Activated T-helper 17 cell treated with anti-CD3 and anti-CD28 coated beads, Interleukin-2, amount 50 U/mL, for 72 hours (primary cell): ENCODE data around the gene TMEM182. TPM values are rescaled to one million over a fixed set of nuclear protein-coding genes. Genes with fewer than 3 reads are reported as not detected.

Experiments used
- ATAC-seq: fragments of 150-1000 bp; cut with Tn5 transposase; replicated peaks from 2 replicates; pipeline ENCODE4 v1.10.0; 2021; ENCODE audit warnings: mild to moderate bottlenecking, moderate library complexity
- H3K27ac Mint-ChIP-seq: one replicate; pipeline ENCODE4 v1.8.0; 2022; ENCODE audit warnings: mixed read lengths
- H3K27me3 Mint-ChIP-seq: one replicate; pipeline ENCODE4 v1.8.0; 2022; ENCODE audit warnings: mixed read lengths
- H3K36me3 Mint-ChIP-seq: one replicate; pipeline ENCODE4 v1.8.0; 2022; ENCODE audit warnings: low read depth, mild to moderate bottlenecking, mixed read lengths
- H3K4me1 Mint-ChIP-seq: one replicate; pipeline ENCODE4 v1.8.0; 2022; ENCODE audit warnings: mixed read lengths
- H3K4me3 Mint-ChIP-seq: one replicate; pipeline ENCODE4 v1.8.0; 2022; ENCODE audit warnings: mild to moderate bottlenecking, mixed read lengths
- H3K9me3 Mint-ChIP-seq: one replicate; pipeline ENCODE4 v1.8.0; 2022; ENCODE audit warnings: mixed read lengths
- total RNA-seq, 2 donors: library from RNA; stranded (reverse); gene quantifications; one replicate each; pipeline ENCODE4 v1.2.3, GENCODE V29; 2022

The TMEM182 gene
- total RNA-seq, 2 donors from 2014 or later: 4.9 to 6.4 TPM

GRCh38 chr2:102782187-102782586, 20.4 kb downstream of the TMEM182 start:
- Mint-ChIP-seq H3K27ac (no peak overlapping the region), H3K4me1 (no peaks in the 10 kb centered on the region), H3K36me3 (no peaks in the 10 kb centered on the region), H3K27me3 (no peaks in the 10 kb centered on the region), H3K4me3 (no peak overlapping the region), H3K9me3 (no peaks in the 10 kb centered on the region)
- ATAC-seq: no peak

- Mint-ChIP-seq H3K9me3 (no peaks in the 10 kb centered on the region), H3K27ac (no peak overlapping the region), H3K36me3 (no peaks in the 10 kb centered on the region), H3K4me3 (no peak overlapping the region), H3K4me1 (no peaks in the 10 kb centered on the region), H3K27me3 (no peaks in the 10 kb centered on the region)
- no peak for ATAC-seq
These were observed 21.1 kb downstream of the TMEM182 start for GRCh38 chr2:102782933-102783332.

- Mint-ChIP-seq H3K4me1 (no peaks in the 10 kb centered on the region), H3K27me3 (no peaks in the 10 kb centered on the region), H3K9me3 (no peaks in the 10 kb centered on the region), H3K36me3 (no peaks in the 10 kb centered on the region), H3K4me3 (no peak overlapping the region), H3K27ac (no peak overlapping the region)
- no peak for ATAC-seq
These were observed 21.8 kb downstream of the TMEM182 start for GRCh38 chr2:102783506-102784183.

DNA sequence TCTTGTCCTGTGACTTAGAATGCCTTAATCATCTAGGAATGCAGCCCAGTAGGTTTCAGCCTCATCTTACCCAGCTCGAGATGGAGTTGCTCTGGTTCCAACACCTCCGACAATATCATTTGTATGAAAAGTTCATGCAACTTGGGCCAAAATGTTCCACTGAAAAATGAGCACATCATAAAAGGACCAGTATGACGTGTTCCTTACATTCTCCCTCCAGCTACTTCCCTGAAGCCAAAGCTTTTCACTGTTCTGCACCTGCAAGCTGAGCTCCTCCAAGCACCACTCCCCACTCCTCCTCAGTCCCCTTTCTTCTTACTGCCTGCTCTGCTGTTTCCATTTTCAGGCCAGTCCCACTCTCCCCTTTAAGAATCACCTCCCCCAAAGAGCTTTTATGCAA, 23.1 kb downstream of the TMEM182 start:
- H3K27me3 Mint-ChIP-seq: no peaks in the 10 kb centered on the region
- no peaks in the 10 kb centered on the region for H3K9me3 Mint-ChIP-seq
- ATAC-seq: no peak
- no peak overlapping the region for H3K4me3 Mint-ChIP-seq
- H3K4me1 Mint-ChIP-seq: no peaks in the 10 kb centered on the region
- H3K27ac Mint-ChIP-seq: no peak overlapping the region
- H3K36me3 Mint-ChIP-seq: no peaks in the 10 kb centered on the region

- H3K9me3 Mint-ChIP-seq: no peaks in the 10 kb centered on the region
- no peak overlapping the region for H3K27ac Mint-ChIP-seq
- no peak for ATAC-seq
- H3K4me3 Mint-ChIP-seq: no peak overlapping the region
- no peaks in the 10 kb centered on the region for H3K27me3 Mint-ChIP-seq
- no peaks in the 10 kb centered on the region for H3K4me1 Mint-ChIP-seq
- H3K36me3 Mint-ChIP-seq: no peaks in the 10 kb centered on the region
These were observed 26.5 kb downstream of the TMEM182 start for GRCh38 chr2:102788216-102788884.

DNA sequence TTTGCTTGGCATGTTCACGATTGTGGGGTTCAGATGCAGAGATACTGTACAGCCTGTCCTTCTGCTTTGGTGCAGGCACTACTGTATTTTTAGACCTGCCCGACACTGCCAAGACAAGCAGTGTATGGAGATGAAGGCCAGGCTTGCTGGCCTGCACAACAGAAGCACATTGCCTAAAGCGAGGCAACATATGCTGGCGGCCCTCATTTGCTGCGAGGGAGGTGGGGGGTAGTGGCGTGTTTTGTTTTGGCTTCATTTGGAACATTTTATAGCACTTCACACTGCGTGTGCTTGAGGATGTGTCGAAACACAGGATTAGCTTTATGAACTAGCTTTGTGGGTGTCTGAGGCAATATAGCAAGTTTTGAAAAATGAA, 27.0 kb downstream of the TMEM182 start:
- Mint-ChIP-seq H3K27ac (no peak overlapping the region), H3K4me1 (no peaks in the 10 kb centered on the region), H3K9me3 (no peaks in the 10 kb centered on the region), H3K4me3 (no peak overlapping the region), H3K36me3 (no peaks in the 10 kb centered on the region), H3K27me3 (no peaks in the 10 kb centered on the region)
- ATAC-seq: no peak

DNA sequence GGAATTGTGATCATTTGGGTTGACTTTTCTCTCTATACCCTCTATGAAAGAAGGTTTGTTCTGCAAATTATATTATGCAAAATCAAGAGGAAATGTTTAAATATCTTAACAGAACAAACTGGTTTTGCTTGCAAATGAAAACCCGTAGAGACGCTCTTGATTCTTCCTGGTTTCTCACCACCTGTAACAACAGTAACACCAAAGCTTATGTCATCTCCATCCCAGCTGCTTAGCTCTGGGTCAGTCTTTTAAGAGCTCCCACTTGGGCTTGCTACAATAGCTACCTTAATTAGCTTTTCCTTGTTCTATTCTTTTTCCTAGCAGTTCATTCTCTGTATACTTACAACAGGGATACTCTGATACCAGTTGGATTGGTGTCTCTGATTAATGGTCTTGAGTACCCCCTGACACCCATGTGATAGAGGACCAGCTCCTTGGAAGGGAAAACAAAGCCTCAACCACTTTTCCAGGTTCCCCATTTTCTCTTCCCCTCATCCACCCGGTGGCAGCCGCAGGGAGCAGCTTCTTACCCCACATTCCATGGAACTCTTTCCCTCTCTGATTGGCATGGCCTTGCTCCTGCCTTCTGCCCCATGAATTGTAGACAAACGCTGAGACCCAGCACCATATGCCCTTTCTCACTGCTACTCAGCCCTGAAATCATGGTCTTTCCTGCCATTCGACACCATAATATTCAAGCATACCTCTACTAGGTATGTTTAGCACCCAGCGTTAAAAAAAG, 27.7 kb downstream of the TMEM182 start:
- no peak for ATAC-seq
- Mint-ChIP-seq H3K36me3 (no peaks in the 10 kb centered on the region), H3K27ac (no peak overlapping the region), H3K4me3 (no peak overlapping the region), H3K9me3 (no peaks in the 10 kb centered on the region), H3K4me1 (no peaks in the 10 kb centered on the region), H3K27me3 (no peaks in the 10 kb centered on the region)

DNA sequence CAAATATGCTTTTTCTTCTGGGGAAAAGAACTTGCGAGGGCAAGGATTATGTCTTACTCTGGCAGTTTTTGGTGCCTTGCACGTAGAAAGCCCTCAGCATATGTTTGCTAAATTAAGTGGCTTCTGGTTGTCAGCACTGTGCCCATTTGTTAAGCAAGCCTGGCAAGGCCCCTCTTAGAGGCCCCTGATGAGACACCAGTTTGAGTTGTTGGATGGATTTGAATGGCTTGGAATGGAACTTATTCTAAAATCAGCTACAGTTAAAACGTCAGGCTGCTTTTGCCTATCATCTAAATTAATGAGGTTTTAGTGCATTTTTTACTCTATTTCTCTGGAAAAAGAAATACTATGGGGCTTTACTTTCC, 28.2 kb downstream of the TMEM182 start:
- no peak overlapping the region for H3K4me3 Mint-ChIP-seq
- H3K27me3 Mint-ChIP-seq: no peaks in the 10 kb centered on the region
- H3K4me1 Mint-ChIP-seq: no peaks in the 10 kb centered on the region
- H3K9me3 Mint-ChIP-seq: no peaks in the 10 kb centered on the region
- ATAC-seq: no peak
- H3K27ac Mint-ChIP-seq: no peak overlapping the region
- H3K36me3 Mint-ChIP-seq: no peaks in the 10 kb centered on the region

- H3K4me1 Mint-ChIP-seq: no peaks in the 10 kb centered on the region
- ATAC-seq: no peak
- H3K9me3 Mint-ChIP-seq: no peaks in the 10 kb centered on the region
- H3K36me3 Mint-ChIP-seq: peaks cover 5% of the 10 kb centered on the region
- H3K4me3 Mint-ChIP-seq: no peak overlapping the region
- H3K27ac Mint-ChIP-seq: no peak overlapping the region
- H3K27me3 Mint-ChIP-seq: no peaks in the 10 kb centered on the region
These were observed 30.9 kb downstream of the TMEM182 start for GRCh38 chr2:102792568-102793208.

DNA sequence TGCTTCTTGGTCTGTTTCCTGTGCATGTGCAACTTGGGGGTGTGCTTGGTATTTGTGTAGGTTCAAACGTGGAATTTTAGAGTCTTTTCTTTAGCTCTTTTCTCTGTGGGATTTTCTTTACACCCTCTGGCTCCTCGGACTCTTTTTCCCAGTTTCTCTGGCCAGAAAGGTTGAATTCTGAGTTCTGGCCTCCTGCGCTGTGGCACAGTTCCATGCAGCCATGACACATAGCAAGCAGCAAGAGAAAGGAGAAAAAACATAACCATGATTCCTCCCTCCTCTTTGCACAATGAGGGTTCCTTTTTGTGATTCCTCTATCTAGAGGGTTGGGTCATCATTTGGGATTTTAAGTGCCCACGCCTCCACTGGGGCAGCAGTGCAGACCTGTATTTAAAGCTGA, 33.8 kb downstream of the TMEM182 start:
- Mint-ChIP-seq H3K4me1 (no peaks in the 10 kb centered on the region), H3K4me3 (no peak overlapping the region), H3K36me3 (peaks cover 34% of the 10 kb centered on the region), H3K27me3 (no peaks in the 10 kb centered on the region), H3K9me3 (peaks cover 17% of the 10 kb centered on the region), H3K27ac (no peak overlapping the region)
- no peak for ATAC-seq

- Mint-ChIP-seq H3K27me3 (no peaks in the 10 kb centered on the region), H3K36me3 (peaks cover 40% of the 10 kb centered on the region), H3K27ac (no peak overlapping the region), H3K4me3 (no peak overlapping the region), H3K4me1 (no peaks in the 10 kb centered on the region), H3K9me3 (peaks cover 22% of the 10 kb centered on the region)
- no peak for ATAC-seq
These were observed 34.5 kb downstream of the TMEM182 start for GRCh38 chr2:102796337-102796736.

GRCh38 chr2:102797486-102797885, 35.7 kb downstream of the TMEM182 start:
- Mint-ChIP-seq H3K27ac (no peak overlapping the region), H3K36me3 (peaks cover 40% of the 10 kb centered on the region), H3K9me3 (peaks cover 31% of the 10 kb centered on the region), H3K4me3 (no peak overlapping the region), H3K4me1 (no peaks in the 10 kb centered on the region), H3K27me3 (no peaks in the 10 kb centered on the region)
- ATAC-seq: no peak

- Mint-ChIP-seq H3K27ac (no peak overlapping the region), H3K4me3 (no peak overlapping the region), H3K4me1 (peaks cover 3% of the 10 kb centered on the region), H3K9me3 (peaks cover 33% of the 10 kb centered on the region), H3K36me3 (peaks cover 40% of the 10 kb centered on the region), H3K27me3 (no peaks in the 10 kb centered on the region)
- no peak for ATAC-seq
These were observed 36.4 kb downstream of the TMEM182 start for GRCh38 chr2:102798181-102798580.

DNA sequence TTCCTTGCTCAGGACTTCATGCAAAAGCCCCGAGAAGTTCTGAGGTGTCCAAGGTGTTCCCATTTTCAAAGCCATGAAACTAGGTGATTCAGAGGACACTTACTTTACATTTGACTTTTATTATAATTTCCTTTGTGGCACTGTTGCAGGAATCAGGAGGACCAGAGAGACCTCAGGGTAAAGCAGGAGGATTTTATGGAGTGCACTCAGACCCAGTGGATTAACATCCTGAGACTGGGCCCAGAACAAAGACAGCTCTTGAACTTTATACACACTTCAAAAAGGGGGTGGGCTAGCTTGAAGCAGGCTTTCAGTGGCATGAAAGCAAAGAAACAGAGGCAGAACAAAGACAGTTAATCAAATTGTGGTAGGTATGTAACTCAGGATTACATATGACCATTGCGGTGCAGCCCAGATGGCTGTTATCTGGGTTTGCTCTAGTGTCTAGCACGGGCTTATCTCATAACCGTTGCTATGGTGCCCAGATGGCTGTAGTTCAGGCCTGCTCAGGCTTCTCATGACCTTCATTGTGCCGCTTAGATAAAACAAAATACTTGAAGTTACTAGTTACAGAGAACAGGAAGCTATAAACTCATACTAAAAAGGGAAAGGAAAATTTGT, 39.4 kb downstream of the TMEM182 start:
- Mint-ChIP-seq H3K4me1 (peaks cover 8% of the 10 kb centered on the region), H3K9me3 (peaks cover 33% of the 10 kb centered on the region), H3K36me3 (peaks cover 40% of the 10 kb centered on the region)

More for the DNA sequence above, 39.4 kb downstream of the TMEM182 start:
- H3K4me3 Mint-ChIP-seq: no peak overlapping the region
- ATAC-seq: no peak
- no peak overlapping the region for H3K27ac Mint-ChIP-seq
- no peaks in the 10 kb centered on the region for H3K27me3 Mint-ChIP-seq
